HepG2 (cell line): ENCODE data around the gene KRTAP2-3. TPM values are rescaled to one million over a fixed set of nuclear protein-coding genes. Genes with fewer than 3 reads are reported as not detected.

ENCODE experiments used
- ATAC-seq: fragments of 200-7000 bp; cut with Tn5 transposase; 3 replicates; pipeline ENCODE4 v1.9.1; 2020; ENCODE audit warnings: mild to moderate bottlenecking, moderate library complexity
- BruUV-seq: library from RNA; stranded (reverse); fragments of 400-500 nt; replicated peaks from 2 replicates; lab custom pipeline; 2021; lab: Mats Ljungman, UMichigan
- CTCF ChIA-PET: fragments of 300-600 bp; formaldehyde crosslinking; extraction: SDS; loops from one replicate; lab custom pipeline; 2021; ENCODE audit warnings: low total read pairs, inconsistent platforms, low intra/inter-chr PET ratio; lab: Yijun Ruan, JAX
- POLR2A ChIA-PET: fragments of 350-600 bp; sonication (Branson Sonifier 250); formaldehyde crosslinking; loops from one replicate; lab custom pipeline; 2020; ENCODE audit warnings: antibody characterized with exemption, inconsistent platforms; lab: Yijun Ruan, JAX
- DNase-seq: peaks from one replicate; pipeline ENCODE4 v3.0.0-alpha.2; 2015; ENCODE audit warnings: low spot score
- FAIRE-seq: peaks from 3 replicates; lab custom pipeline; 2011; peaks lifted over from hg19 to GRCh38; lab: Jason Lieb, UNC
- H2AFZ ChIP-seq: one replicate; pipeline ENCODE4 v1.6.1; 2011; ENCODE audit warnings: low read length, inconsistent platforms
- H3K27ac ChIP-seq: fragments of 300-600 bp; 3 replicates; pipeline ENCODE4 v1.8.0; 2011; ENCODE audit warnings: mixed run types, mild to moderate bottlenecking, mixed read lengths, low read length, inconsistent platforms; ENCODE audit not compliant: insufficient read depth; ENCODE audit errors: extremely low read length
- H3K27me3 ChIP-seq, 2 experiments: fragments of 200-600 bp in 1 of 2; 2 replicates in 1 of 2; 3 replicates in 1 of 2; pipeline versions ENCODE4 v1.6.0 to v1.8.0; 2011; ENCODE audit warnings: low read length in 2 of 2, mild to moderate bottlenecking in 2 of 2, moderate library complexity in 2 of 2, inconsistent platforms in 1 of 2; ENCODE audit not compliant: insufficient read depth in 2 of 2, control insufficient read depth in 1 of 2
- H3K36me3 ChIP-seq, 2 experiments: fragments of 200-600 bp in 1 of 2; replicated peaks in 1 of 2; 2 replicates in 1 of 2; 3 replicates in 1 of 2; pipeline versions ENCODE4 v1.5.1 to v1.8.0; 2011; ENCODE audit warnings: low read length in 2 of 2, inconsistent platforms in 1 of 2; ENCODE audit not compliant: insufficient read depth in 2 of 2, control insufficient read depth in 1 of 2
- H3K4me1 ChIP-seq: 2 replicates; pipeline ENCODE4 v1.5.1; 2012; ENCODE audit warnings: low read length, inconsistent platforms; ENCODE audit not compliant: insufficient read depth
- H3K4me2 ChIP-seq: 2 replicates; pipeline ENCODE4 v1.6.0; 2011; ENCODE audit warnings: low read depth, low read length, inconsistent platforms
- H3K4me3 ChIP-seq, 3 experiments: fragments of 200-600 bp in 1 of 3; sonication (generic), shearing (Covaris generic) in 1 of 3; replicated peaks in 1 of 3; 2 replicates each; pipeline ENCODE4 v1.5.1; 2011 to 2016; ENCODE audit warnings: low read length in 3 of 3, inconsistent platforms in 2 of 3, low read depth in 2 of 3, mild to moderate bottlenecking in 2 of 3, control low read depth in 1 of 3, mixed read lengths in 1 of 3; ENCODE audit not compliant: insufficient read depth in 1 of 3
- H3K79me2 ChIP-seq: one replicate; pipeline ENCODE4 v1.6.1; 2011; ENCODE audit warnings: low read length, inconsistent platforms; ENCODE audit not compliant: insufficient read depth
- H3K9ac ChIP-seq: 2 replicates; pipeline ENCODE4 v1.6.0; 2011; ENCODE audit warnings: mild to moderate bottlenecking, low read depth, low read length, inconsistent platforms; ENCODE audit not compliant: insufficient read depth
- H3K9me3 ChIP-seq: 2 replicates; pipeline ENCODE4 v1.5.1; 2012; ENCODE audit warnings: mild to moderate bottlenecking, low read length
- H4K20me1 ChIP-seq: 2 replicates; pipeline ENCODE4 v1.6.0; 2011; ENCODE audit warnings: inconsistent platforms, mild to moderate bottlenecking, low read length, moderate library complexity; ENCODE audit not compliant: insufficient read depth
- DMTF1 ChIP-seq: sonication (generic); formaldehyde crosslinking; IDR thresholded peaks from 2 replicates; pipeline ENCODE4 v1.4.0; 2020; ENCODE audit warnings: mild to moderate bottlenecking, missing genetic modification reagents
- MATR3 ChIP-seq: sonication (generic); formaldehyde crosslinking; IDR thresholded peaks from 2 replicates; pipeline ENCODE4 v1.4.0; 2020; ENCODE audit warnings: missing genetic modification reagents
- RBFOX2 ChIP-seq: fragments of 200-400 bp; formaldehyde crosslinking; IDR thresholded peaks from 2 replicates; pipeline ENCODE4 v1.6.1; 2017; ENCODE audit warnings: low read depth, mild to moderate bottlenecking, low read length
- SYNCRIP ChIP-seq: fragments of 200-400 bp; formaldehyde crosslinking; IDR thresholded peaks from 2 replicates; pipeline ENCODE4 v1.6.1; 2018; ENCODE audit warnings: mild to moderate bottlenecking, low read depth, low read length; ENCODE audit not compliant: insufficient read depth
- TGIF2 ChIP-seq: IDR thresholded peaks from 2 replicates; pipeline ENCODE4 v1.6.1; 2016; ENCODE audit warnings: control low read depth, missing compliant biosample characterization
- ZBTB1 ChIP-seq: sonication (generic); formaldehyde crosslinking; IDR thresholded peaks from 2 replicates; pipeline ENCODE4 v1.4.0; 2020; ENCODE audit warnings: missing genetic modification reagents, borderline replicate concordance
- ZBTB7A ChIP-seq: sonication (generic); formaldehyde crosslinking; IDR thresholded peaks from 2 replicates; pipeline ENCODE4 v1.8.0; 2022; ENCODE audit warnings: mild to moderate bottlenecking, missing genetic modification reagents
- ZNF205 ChIP-seq: IDR thresholded peaks from 2 replicates; pipeline ENCODE4 v1.6.1; 2018; ENCODE audit warnings: missing biosample characterization, missing genetic modification reagents
- ZNF44 ChIP-seq: sonication (generic); formaldehyde crosslinking; IDR thresholded peaks from 2 replicates; pipeline ENCODE4 v1.5.1; 2020; ENCODE audit warnings: mild to moderate bottlenecking, missing genetic modification reagents
- ZNF484 ChIP-seq: sonication (generic); formaldehyde crosslinking; IDR thresholded peaks from 2 replicates; pipeline ENCODE4 v1.5.1; 2020; ENCODE audit warnings: mild to moderate bottlenecking, low read depth, missing genetic modification reagents, borderline replicate concordance
- ZNF503 ChIP-seq: sonication (generic); formaldehyde crosslinking; IDR thresholded peaks from 2 replicates; pipeline ENCODE4 v1.4.0; 2020; ENCODE audit warnings: missing genetic modification reagents
- ZNF510 ChIP-seq: sonication (generic); formaldehyde crosslinking; IDR thresholded peaks from 2 replicates; pipeline ENCODE4 v1.4.0; 2020; ENCODE audit warnings: low read depth, mild to moderate bottlenecking, missing genetic modification reagents
- ZNF577 ChIP-seq: sonication (generic); formaldehyde crosslinking; IDR thresholded peaks from 2 replicates; pipeline ENCODE4 v1.4.0; 2020; ENCODE audit warnings: mild to moderate bottlenecking, low read depth, missing genetic modification reagents, borderline replicate concordance
- ZNF724P ChIP-seq: sonication (generic); formaldehyde crosslinking; IDR thresholded peaks from 2 replicates; pipeline ENCODE4 v1.8.0; 2022; ENCODE audit warnings: missing genetic modification reagents, borderline replicate concordance
- ZNF772 ChIP-seq: sonication (generic); formaldehyde crosslinking; IDR thresholded peaks from 2 replicates; pipeline ENCODE4 v1.5.0; 2020; ENCODE audit warnings: mild to moderate bottlenecking, missing genetic modification reagents
- WGBS: methylation state at CpG from one replicate; pipeline ENCODE4 v1.1.6; 2017; ENCODE audit warnings: low lambda C conversion rate; 5-methylcytosine and 5-hydroxymethylcytosine counted together
- in situ Hi-C: cut with HindIII; loops from 2 replicates; pipeline ENCODE4 v1.10.0; 2017; ENCODE audit warnings: low pct_unique_long_range_greater_than_20kb; ENCODE audit not compliant: extremely low pct_ligation_motif_present
- intact Hi-C: fragments of 100-400 bp; cut with micrococcal nuclease; formaldehyde crosslinking; loops from one replicate; pipeline ENCODE4 v1.10.0; 2022; ENCODE audit not compliant: unreplicated experiment
- polyA plus RNA-seq, 8 experiments: library from polyadenylated mRNA; depleted of rRNA in 3 of 8; stranded (reverse) in 7 of 8; unstranded in 1 of 8; fragments of >200 nt; fragmentation: Illumina TruSeq in 4 of 8; extraction: Trizol in 4 of 8; gene quantifications; 2 replicates each; pipeline versions ENCODE4 v1.2.1 to v1.2.3, GENCODE V29; 2011 to 2016; ENCODE audit warnings: low read depth in 4 of 8, missing spikeins in 1 of 8, mixed read lengths in 1 of 8; ENCODE audit not compliant: insufficient read depth in 1 of 8
- total RNA-seq, 5 experiments: library from RNA; depleted of rRNA; stranded (reverse); fragments of >200 nt; fragmentation: Illumina TruSeq; extraction: Trizol; gene quantifications; 2 replicates each; pipeline ENCODE4 v1.2.3, GENCODE V29; 2016; ENCODE audit warnings: low read depth in 1 of 5

KRTAP2-3 gene
- total and polyA plus RNA-seq, 2 of the 13 experiments (the other 11 are each of a cell fraction or from before 2014, with no cell fraction given), result 0.25 TPM; not detected in 1

GRCh38 chr17:41098042-41098441 is 38.1 kb upstream of the KRTAP2-3 start, which contains the start of gene KRTAP4-8:
Gene KRTAP4-8 (minus strand): TSS chr17:41098142. CDS start chr17:41098084, 58 bp downstream.
- no peak within 1 kb of the TSS for H3K9ac ChIP-seq
- H3K9me3 ChIP-seq, result no peaks in the 10 kb centered on the region
- in situ Hi-C loops (no loop called here), intact Hi-C loops (no loop called here)
- ChIA-PET CTCF (no interaction called here), POLR2A (no interaction called here)
- no peak within 1 kb of the TSS for H2AFZ ChIP-seq
- no TSS peak for BruUV-seq
- no peak within 1 kb of the TSS for H3K27ac ChIP-seq
- ATAC-seq (no peak), DNase-seq (no peak), FAIRE-seq (no peak)
- no peaks in the 10 kb centered on the region for H3K36me3 ChIP-seq
- TF ChIP-seq ZNF724P (no peak), ZBTB1 (CRISPR knock-in tag) (no peak), ZNF577 (CRISPR knock-in tag) (no peak), ZNF205 (no peak), ZBTB7A (CRISPR knock-in tag) (no peak), SYNCRIP (no peak), RBFOX2 (no peak), TGIF2 (CRISPR knock-in tag) (no peak)
- no peak within 1 kb of the TSS for H3K4me2 ChIP-seq
- no peaks in the 10 kb centered on the region for H4K20me1 ChIP-seq
- no peaks in the 10 kb centered on the region for H3K79me2 ChIP-seq
- 6% methylated on average over 4 of the region's 4 CpGs for WGBS
- no peaks in the 10 kb centered on the region for H3K4me1 ChIP-seq
- H3K4me3 ChIP-seq, result no peak within 1 kb of the TSS
- H3K27me3 ChIP-seq, result peaks cover 0 to 11% of the 10 kb centered on the region in 2 experiments; a peak in 2 of 5 replicates

GRCh38 chr17:41096055-41096454 is 36.1 kb upstream of the KRTAP2-3 start:
- H3K4me1 ChIP-seq, result no peaks in the 10 kb centered on the region
- no peak overlapping the region for H3K4me3 ChIP-seq
- H3K4me2 ChIP-seq, result no peak overlapping the region
- no peak overlapping the region for H3K9ac ChIP-seq
- no peak for ATAC-seq
- ChIA-PET CTCF (no interaction called here), POLR2A (no interaction called here)
- in situ Hi-C loops (no loop called here), intact Hi-C loops (no loop called here)
- BruUV-seq, result no TSS peak
- H3K27me3 ChIP-seq, result peaks cover 0 to 11% of the 10 kb centered on the region in 2 experiments; a peak in 2 of 5 replicates
- FAIRE-seq, result no peak
- H3K9me3 ChIP-seq, result no peaks in the 10 kb centered on the region
- H3K79me2 ChIP-seq, result no peaks in the 10 kb centered on the region
- WGBS, result 71% methylated on average over 7 of the region's 7 CpGs
- H3K27ac ChIP-seq, result no peak overlapping the region
- no peak overlapping the region for H2AFZ ChIP-seq
- no peaks in the 10 kb centered on the region for H4K20me1 ChIP-seq
- DNase-seq, result no peak
- no peaks in the 10 kb centered on the region for H3K36me3 ChIP-seq
- no peak for TF ChIP-seq ZNF510 (CRISPR knock-in tag)
- no peak for TF ChIP-seq ZNF44 (CRISPR knock-in tag)
- no peak for TF ChIP-seq MATR3 (CRISPR knock-in tag)
- TF ChIP-seq ZNF484 (CRISPR knock-in tag), result no peak
- TF ChIP-seq ZNF772, result no peak
- TF ChIP-seq ZNF503 (CRISPR knock-in tag), result no peak
- no peak for TF ChIP-seq DMTF1 (CRISPR knock-in tag)
